T-helper 1 cell treated with Interleukin-12 subunit alpha and Interleukin-12 subunit beta and Interleukin-4 antibody, amounts not matched to agents 30 ng/mL and 1 ng/mL, for 36 hours (primary cell): Measurements from ENCODE around the gene PHF12. TPM values are rescaled to one million over a fixed set of nuclear protein-coding genes. Genes with fewer than 3 reads are reported as not detected.

Experiments
- intact Hi-C: fragments of 100-400 bp; cut with micrococcal nuclease; formaldehyde crosslinking; loops from one replicate; pipeline ENCODE4 v1.15.1; 2024
- total RNA-seq: library from RNA; stranded (reverse); gene quantifications from 2 replicates; pipeline ENCODE4 v1.2.3, GENCODE V29; 2022

Gene PHF12
- total RNA-seq, 1 donor from 2014 or later = 78.5 TPM

DNA sequence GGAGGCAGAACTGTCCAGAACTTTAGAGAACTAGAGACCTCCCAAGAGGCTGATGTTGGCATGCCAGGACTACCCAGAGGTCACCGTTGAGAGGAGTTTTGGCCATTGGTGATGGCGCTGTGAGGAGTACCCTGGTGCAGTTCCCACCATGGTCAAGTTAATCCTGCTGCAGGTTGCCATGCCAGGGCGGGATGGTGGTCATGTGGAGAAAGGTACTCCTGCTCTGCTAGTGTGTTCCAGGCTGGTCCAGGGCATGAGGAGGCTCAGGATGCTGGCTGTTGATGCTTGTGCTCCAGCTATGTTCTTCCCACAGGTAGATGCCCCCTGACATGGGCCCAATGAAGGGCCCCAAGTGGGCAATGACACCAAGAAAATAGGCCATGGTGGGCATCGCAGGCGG lies 4.1 kb upstream of the PHF12 start:
- intact Hi-C loops = loop anchor here (10.0 kb wide), 1 partner anchor 439 kb away; the partner anchor contains the start of gene TAOK1

- intact Hi-C loops = loop anchor here (5.0 to 10.0 kb wide), 2 partner anchors 213 to 440 kb away; partner anchors contain the start of genes TAOK1 and TRAF4
Observed at GRCh38 chr17:28954886-28955285, 3.6 kb upstream of the PHF12 start.

DNA sequence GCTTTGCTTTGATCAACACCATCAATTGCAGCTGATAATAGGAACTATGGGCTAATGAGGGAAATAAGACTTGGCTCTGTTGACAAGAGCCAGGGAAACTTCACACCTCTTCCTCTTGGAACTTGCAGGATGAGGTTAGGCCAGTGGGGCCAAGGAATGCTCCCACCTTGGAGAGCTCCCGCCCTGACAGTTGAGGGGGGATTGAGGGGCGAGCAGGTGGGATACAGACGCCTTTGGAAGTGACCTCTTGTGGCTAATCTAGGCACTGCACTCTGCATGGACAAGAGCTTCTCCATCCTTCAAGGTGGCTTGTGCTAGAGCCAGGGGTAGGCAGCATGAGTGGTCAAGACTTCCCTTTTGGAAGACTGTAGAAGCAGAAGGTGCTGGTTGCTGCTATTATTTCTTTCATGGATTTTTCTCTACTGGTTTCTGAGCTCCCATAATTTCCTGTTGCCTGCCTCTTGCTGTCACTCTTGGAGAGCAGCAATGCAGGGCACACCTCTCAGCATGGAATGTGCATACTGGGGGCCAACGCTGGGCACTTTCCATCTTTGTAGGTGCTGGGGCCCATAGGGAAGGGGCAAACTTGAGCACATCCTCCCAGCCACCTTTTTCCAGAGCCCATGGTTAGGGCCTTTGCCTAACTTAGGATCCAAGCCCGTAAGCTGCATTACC lies 2.3 kb upstream of the PHF12 start:
- intact Hi-C loops = loop anchor here (2.0 to 10.0 kb wide), 3 partner anchors 211 to 597 kb away; partner anchors contain the start of genes POLDIP2, TAOK1 and TRAF4

DNA sequence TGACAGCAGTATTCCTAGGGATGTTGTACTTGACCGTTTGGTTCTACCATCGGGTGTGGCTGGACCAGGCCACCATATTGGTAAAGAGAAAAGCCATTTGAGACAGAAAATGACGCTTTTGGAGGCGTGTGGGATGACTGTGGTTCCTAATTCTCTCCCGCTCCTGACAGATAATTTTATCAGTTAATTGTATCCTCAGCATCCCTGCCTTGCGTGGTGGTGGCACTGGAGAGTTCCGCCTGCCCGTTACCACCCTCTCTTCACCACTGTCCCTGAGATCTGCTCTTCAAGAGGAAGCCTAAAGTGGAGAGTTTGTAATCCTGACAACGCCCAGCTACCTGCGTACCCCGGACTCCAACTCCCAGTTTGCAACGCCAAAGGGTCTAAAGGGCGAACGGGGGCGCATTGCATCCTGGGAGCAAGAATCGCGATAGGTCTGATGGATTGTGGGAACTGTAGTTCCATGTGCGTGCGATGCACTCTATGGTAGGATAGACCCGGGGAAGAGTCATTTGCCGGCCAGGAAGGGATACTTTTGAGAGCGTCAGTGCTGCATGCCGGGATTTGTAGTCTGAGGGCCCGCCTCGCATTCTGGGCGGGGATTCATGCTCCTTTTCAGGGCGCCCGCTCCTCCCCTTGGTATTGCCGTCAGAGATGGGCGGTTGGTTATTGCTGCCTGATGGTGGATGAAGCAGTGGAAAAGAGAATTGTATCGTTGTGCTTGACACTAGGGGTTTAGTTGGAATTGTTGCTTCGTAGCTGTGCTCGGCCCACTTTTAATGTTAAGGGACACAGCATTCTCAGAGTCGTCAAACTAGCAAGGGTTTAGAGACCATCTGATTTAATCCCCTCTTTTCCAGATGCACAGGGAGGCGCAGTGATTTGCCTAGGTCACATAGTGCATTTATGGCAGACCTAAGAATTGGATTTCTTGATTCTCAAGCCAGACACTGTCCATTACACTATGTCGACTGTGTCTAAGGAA lies 965 bp upstream of the PHF12 start:
- intact Hi-C loops = loop anchor here (1.0 to 10.0 kb wide), 20 partner anchors 26 to 1525 kb away; partner anchors contain the start of genes BLTP2, DHRS13, FAM222B and GOSR1

- intact Hi-C loops = loop anchor here (1.0 to 10.0 kb wide), 3 partner anchors 109 to 444 kb away; partner anchors contain the start of genes FAM222B, TAOK1 and TRAF4
Observed at GRCh38 chr17:28950752-28951427, 428 bp downstream of the PHF12 start.

DNA sequence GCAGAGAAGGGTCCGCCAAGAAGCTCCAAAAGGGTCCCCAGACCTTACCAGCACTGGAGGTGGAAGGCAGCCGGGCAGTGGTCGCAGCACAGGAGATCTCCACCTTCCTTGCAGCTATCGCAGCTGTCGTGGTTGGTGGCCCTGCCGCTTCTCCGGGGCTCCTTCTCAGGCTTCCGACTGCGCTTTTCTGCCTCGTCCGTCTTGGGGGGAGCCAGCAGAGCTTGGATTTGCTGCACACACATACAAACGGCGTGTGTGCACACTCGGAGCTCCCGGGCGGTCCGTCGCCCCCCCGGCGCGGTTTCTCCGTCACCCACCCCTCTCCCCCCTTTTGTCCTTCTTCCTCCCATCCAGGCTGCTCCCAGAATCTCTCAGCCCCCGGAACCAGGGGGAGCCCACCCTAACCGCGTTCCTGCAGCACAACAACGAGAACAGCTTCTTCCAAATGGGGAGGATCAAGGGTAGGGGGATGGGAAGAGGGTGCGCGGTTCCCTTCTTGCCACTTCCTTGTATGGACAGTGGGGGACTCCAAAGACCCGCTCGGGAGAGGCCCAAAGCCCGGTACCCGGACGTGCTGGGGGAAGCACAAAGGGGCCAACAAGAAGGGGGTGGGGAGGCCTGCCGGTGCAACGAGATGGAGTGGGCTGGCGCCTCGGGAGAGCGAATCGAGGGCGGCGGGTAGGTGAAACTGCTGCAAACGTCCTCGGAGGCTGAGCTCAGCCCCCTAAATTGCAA lies 1.1 kb downstream of the PHF12 start:
- intact Hi-C loops = loop anchor here (5.0 to 10.0 kb wide), 2 partner anchors 208 to 445 kb away; partner anchors contain the start of genes TAOK1 and TRAF4

DNA sequence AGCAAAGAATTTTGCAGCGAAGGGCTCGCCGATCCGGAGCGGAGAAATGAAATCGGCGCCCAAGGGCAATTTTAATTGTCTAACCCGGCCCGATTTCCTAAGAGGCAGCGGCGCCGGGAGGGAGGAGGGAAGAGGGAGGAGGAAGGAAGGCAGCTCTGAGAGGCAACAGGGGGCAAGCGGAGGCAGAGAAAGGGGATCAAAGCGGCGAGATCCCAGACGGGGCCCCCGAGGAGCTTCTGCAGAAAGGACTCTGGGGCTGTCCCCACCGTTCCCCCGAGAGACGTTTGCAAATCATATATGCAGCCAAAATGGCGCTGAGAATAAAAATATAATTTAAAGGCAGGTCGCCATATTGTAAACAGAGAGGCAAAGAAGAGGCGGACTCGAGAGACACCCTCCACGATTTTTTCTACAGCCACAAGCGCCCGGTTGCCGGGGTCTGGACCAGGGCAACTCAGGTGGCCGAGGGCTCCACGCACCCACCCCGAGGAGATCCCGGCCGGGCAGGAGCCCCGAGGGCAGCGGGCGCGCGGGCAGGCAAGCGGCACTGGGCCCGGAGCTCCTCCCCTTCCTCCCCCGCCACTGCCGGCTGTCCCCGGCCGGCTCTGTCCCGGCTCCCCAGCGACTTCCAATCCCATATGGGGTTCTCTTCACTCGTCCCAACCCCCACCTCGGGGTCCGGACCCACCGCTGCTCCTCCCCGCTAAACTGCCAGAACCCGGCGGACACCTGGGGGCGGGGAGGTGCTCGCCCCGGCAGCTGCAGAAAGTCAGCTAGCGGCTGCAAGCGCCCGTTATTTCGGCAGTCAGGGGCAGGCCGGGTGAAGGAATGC lies 1.9 kb downstream of the PHF12 start:
- intact Hi-C loops = loop anchor here (5.0 to 10.0 kb wide), 2 partner anchors 207 to 445 kb away; partner anchors contain the start of genes TAOK1 and TRAF4

- intact Hi-C loops = loop anchor here (1.0 kb wide), 1 partner anchor 12 kb away; no protein-coding TSS in a partner anchor
Observed at GRCh38 chr17:28948873-28949184, 2.5 kb downstream of the PHF12 start.

- intact Hi-C loops = loop anchor here (1.0 kb wide), 1 partner anchor 11 kb away; no protein-coding TSS in a partner anchor
Observed at GRCh38 chr17:28948342-28948741, 3.0 kb downstream of the PHF12 start.

DNA sequence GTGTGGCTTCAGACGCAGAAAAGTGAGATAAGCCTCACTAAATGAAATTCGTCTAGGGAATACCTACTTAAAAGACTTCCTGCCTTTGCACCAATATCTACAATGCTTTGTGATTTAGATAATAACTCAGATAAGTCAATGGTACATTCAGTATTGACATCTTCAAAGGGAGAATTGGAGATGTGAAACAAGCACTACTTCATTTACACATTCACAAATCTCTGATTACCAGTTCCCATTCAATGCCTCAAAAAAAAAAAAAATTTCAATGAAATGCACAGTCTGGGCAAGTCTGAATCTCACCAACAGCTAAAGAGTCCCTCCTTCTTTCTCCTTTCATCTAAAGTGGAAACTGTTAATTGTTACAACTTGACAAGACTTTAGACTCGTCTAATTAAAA lies 3.7 kb downstream of the PHF12 start:
- intact Hi-C loops = loop anchor here (1.0 kb wide), 1 partner anchor 10 kb away; no protein-coding TSS in a partner anchor

GRCh38 chr17:28946239-28946638 lies 5.1 kb downstream of the PHF12 start:
- intact Hi-C loops = no loop called here

GRCh38 chr17:28944862-28945741 lies 6.2 kb downstream of the PHF12 start:
- intact Hi-C loops = no loop called here

DNA sequence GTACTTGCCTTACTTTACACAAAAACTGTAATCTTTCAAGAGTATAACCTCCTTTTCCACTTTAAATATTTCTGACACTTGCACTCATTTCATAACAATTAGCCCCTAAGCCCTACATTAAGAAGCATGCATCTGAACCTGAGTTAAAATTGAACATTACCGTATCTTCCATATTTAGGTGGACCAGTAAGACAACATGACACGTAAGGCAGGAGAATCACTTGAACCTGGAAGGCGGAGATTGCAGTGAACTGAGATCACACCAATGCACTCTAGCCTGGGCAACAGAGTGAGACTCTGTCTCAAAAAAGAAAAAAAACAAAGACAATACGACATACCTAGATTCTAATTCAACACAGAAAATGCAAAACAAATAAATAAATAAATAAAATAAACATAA lies 7.0 kb downstream of the PHF12 start:
- intact Hi-C loops = no loop called here

DNA sequence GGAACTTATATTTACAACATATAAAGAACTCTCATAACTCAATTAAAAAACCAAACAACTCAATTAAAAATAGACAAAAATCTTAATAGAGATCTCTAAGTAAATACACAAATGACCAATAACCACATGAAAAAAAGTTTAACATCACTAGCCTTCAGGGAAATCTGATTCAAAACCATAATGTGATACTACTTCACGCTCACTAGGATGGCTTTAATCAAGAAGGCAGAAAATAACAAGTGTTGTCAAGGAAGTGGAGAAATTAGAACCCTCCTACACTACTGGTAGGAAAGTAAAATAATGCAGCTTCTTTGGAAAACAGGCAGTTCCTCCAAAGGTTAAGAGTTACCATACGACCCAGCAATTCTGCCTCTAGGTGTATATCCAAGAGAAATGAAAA lies 8.4 kb downstream of the PHF12 start:
- intact Hi-C loops = no loop called here

DNA sequence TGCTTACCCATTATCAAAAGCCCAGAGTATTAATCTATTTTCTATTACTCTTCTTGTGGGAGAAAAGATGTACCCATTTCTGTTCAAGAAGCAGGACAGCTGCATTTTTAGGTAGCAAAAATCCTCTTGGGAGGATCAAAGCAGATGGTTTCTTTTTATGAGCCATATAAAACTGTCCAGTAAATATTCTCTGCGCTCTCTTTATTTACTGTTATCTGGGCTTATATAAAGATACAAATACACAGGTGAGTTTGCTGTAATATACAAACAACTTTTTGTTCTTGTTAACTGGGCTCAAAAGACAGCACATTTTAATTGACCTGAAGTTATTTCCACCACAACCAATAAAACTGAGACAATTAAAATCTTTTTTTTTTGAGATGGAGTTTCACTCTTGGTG lies 10.1 kb downstream of the PHF12 start:
- intact Hi-C loops = no loop called here

DNA sequence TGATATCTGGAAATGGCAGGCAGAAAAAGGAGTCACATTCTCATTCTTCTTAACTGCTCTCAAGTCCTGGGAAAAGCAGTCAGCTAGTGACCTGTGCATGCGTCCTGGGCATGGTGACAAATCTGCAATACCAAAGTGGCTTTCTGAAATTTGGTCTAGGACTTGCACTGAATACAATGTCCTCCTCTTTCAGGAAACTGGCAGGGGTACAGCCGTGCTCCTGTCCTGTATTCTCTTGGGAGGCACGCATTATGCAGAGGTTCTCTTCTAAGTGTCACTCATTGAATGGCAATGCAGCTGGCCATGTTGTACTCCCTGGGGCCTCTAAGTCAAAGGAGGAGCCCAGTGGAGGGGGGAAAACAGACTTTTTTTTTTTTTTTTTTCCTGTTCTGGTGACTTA lies 10.6 kb downstream of the PHF12 start:
- intact Hi-C loops = no loop called here

- intact Hi-C loops = no loop called here
Observed at GRCh38 chr17:28940142-28940541, 11.2 kb downstream of the PHF12 start.

GRCh38 chr17:28938552-28938951 lies 12.8 kb downstream of the PHF12 start:
- intact Hi-C loops = no loop called here
